HG03060 (cell line): Measurements from ENCODE around the gene ATP1A4.

Experiments used
- ATAC-seq: cut with Tn5 transposase; IDR thresholded peaks from one replicate; pipeline ENCODE4 v1.9.1; 2021; ENCODE audit warnings: low read depth, moderate number of reproducible peaks; ENCODE audit not compliant: unreplicated experiment

Gene ATP1A4

GRCh38 chr1:160222546-160222945 is 71.1 kb downstream of the ATP1A4 start:
- ATAC-seq = no peak

GRCh38 chr1:160224606-160225005 is 73.2 kb downstream of the ATP1A4 start:
- ATAC-seq = no peak

GRCh38 chr1:160225345-160225744 is 73.9 kb downstream of the ATP1A4 start:
- ATAC-seq = no peak

- no peak for ATAC-seq
Observed at GRCh38 chr1:160226623-160227022, 75.2 kb downstream of the ATP1A4 start.

GRCh38 chr1:160227034-160227433 is 75.6 kb downstream of the ATP1A4 start:
- ATAC-seq = no peak

- ATAC-seq = no peak
Observed at GRCh38 chr1:160227561-160227960, 76.2 kb downstream of the ATP1A4 start.

- ATAC-seq = no peak
Observed at GRCh38 chr1:160228431-160228830, 77.0 kb downstream of the ATP1A4 start.

GRCh38 chr1:160232911-160233310 is 81.5 kb downstream of the ATP1A4 start:
- no peak for ATAC-seq
